HG02981 (cell line): ENCODE measurements around the gene PTPRN.
"Not testable (repeated sequence)": the region's sequence is repeated elsewhere in the genome, so short reads cannot be mapped to it uniquely, and the experiment has no call there.

Source experiments
- ATAC-seq: cut with Tn5 transposase; IDR thresholded peaks from one replicate; pipeline ENCODE4 v1.9.1; 2021; ENCODE audit warnings: mild to moderate bottlenecking, moderate library complexity; ENCODE audit not compliant: unreplicated experiment

The PTPRN gene

GRCh38 chr2:219272356-219272755, 36.8 kb downstream of the PTPRN start:
- no peak for ATAC-seq

GRCh38 chr2:219271021-219271420, 38.2 kb downstream of the PTPRN start:
- no peak for ATAC-seq

- no peak for ATAC-seq
Observed at GRCh38 chr2:219270055-219270372, 39.2 kb downstream of the PTPRN start.

GRCh38 chr2:219269362-219270054, 39.7 kb downstream of the PTPRN start:
- no peak for ATAC-seq

- no peak for ATAC-seq
Observed at GRCh38 chr2:219268294-219268693, 40.9 kb downstream of the PTPRN start.

- ATAC-seq, result no peak
Observed at GRCh38 chr2:219266886-219267285, 42.3 kb downstream of the PTPRN start.

- no peak for ATAC-seq
Observed at GRCh38 chr2:219266232-219266631, 43.0 kb downstream of the PTPRN start.

- no peak for ATAC-seq
Observed at GRCh38 chr2:219261024-219261855, 48.0 kb downstream of the PTPRN start.

- not testable (repeated sequence) for ATAC-seq
Observed at GRCh38 chr2:219258942-219259341, 50.3 kb downstream of the PTPRN start.

- ATAC-seq, result peak; percentile 29
Observed at GRCh38 chr2:219254590-219255201, 54.5 kb downstream of the PTPRN start.

- ATAC-seq, result peak; percentile 49
Observed at GRCh38 chr2:219253753-219254589, 55.2 kb downstream of the PTPRN start, which contains the start of gene TUBA4A. Gene TUBA4A, minus strand, starts transcription at chr2:219253918. Its CDS starts 60 bp downstream, at chr2:219253858.

- ATAC-seq, result peak; percentile 9
Observed at GRCh38 chr2:219252900-219253752, 56.1 kb downstream of the PTPRN start, which contains the start of gene TUBA4B. Gene TUBA4B, plus strand, starts transcription at chr2:219253243. Its CDS starts 165 bp downstream, at chr2:219253408.

- ATAC-seq, result no peak
Observed at GRCh38 chr2:219252570-219252899, 56.7 kb downstream of the PTPRN start.

- ATAC-seq, result no peak
Observed at GRCh38 chr2:219252084-219252483, 57.1 kb downstream of the PTPRN start.

GRCh38 chr2:219251656-219252055, 57.5 kb downstream of the PTPRN start:
- ATAC-seq, result no peak

GRCh38 chr2:219250049-219250781, 59.0 kb downstream of the PTPRN start:
- ATAC-seq, result no peak

GRCh38 chr2:219249203-219249980, 59.8 kb downstream of the PTPRN start:
- peak; percentile 48 for ATAC-seq

- ATAC-seq, result no peak
Observed at GRCh38 chr2:219248845-219249202, 60.4 kb downstream of the PTPRN start.
